Testis (tissue), 3 donors: Measurements from ENCODE around the gene SLC6A12. TPM values are rescaled to one million over a fixed set of nuclear protein-coding genes. Genes with fewer than 3 reads are reported as not detected.

Source experiments
- DNase-seq: peaks from one replicate; pipeline ENCODE4 v3.0.0-alpha.2; 2019
- H3K27ac ChIP-seq, 2 donors: fragments of 200-600 bp; sonication (generic); one replicate each; pipeline ENCODE4 v1.5.1; 2019
- H3K27me3 ChIP-seq: fragments of 200-600 bp; sonication (generic); one replicate; pipeline ENCODE4 v1.5.1; 2019
- H3K36me3 ChIP-seq: fragments of 200-600 bp; sonication (generic); one replicate; pipeline ENCODE4 v1.5.1; 2017; ENCODE audit warnings: low read depth; ENCODE audit errors: missing control alignments
- H3K4me1 ChIP-seq: fragments of 200-600 bp; sonication (generic); one replicate; pipeline ENCODE4 v1.5.1; 2019
- H3K4me3 ChIP-seq, 2 donors: fragments of 200-600 bp; sonication (generic); one replicate each; pipeline ENCODE4 v1.5.1; 2017 to 2019
- H3K9me3 ChIP-seq: fragments of 200-600 bp; sonication (generic); one replicate; pipeline ENCODE4 v1.5.1; 2017
- CTCF ChIP-seq, 3 experiments: fragments of 450-650 bp in 2 of 3; fragments of 200-600 bp in 1 of 3; sonication (generic) in 1 of 3; IDR thresholded peaks; one replicate each; pipeline ENCODE4 v1.5.1; 2016 to 2019; ENCODE audit warnings: antibody characterized with exemption in 3 of 3, mild to moderate bottlenecking in 2 of 3, moderate library complexity in 1 of 3
- POLR2A ChIP-seq: fragments of 450-650 bp; IDR thresholded peaks from one replicate; pipeline ENCODE4 v1.6.1; 2017; ENCODE audit warnings: antibody characterized with exemption, mild to moderate bottlenecking, moderate library complexity
- WGBS, 2 donors: methylation state at CpG; one replicate each; pipeline ENCODE4 v1.1.5; 2018; 5-methylcytosine and 5-hydroxymethylcytosine counted together
- intact Hi-C: fragments of 100-400 bp; cut with DNase I; formaldehyde crosslinking; loops from one replicate; pipeline ENCODE4 v1.15.1; 2023; ENCODE audit warnings: low total_unique reads
- polyA plus RNA-seq: library from polyadenylated mRNA; stranded (reverse); fragments of 350-450 nt; fragmentation: Illumina TruSeq; extraction: RNeasy Lipid Tissue Mini Kit (QIAGEN cat#74804); gene quantifications from one replicate; pipeline ENCODE4 v1.2.3, GENCODE V29; 2014; ENCODE audit warnings: low read depth, low replicate concordance; ENCODE audit not compliant: insufficient read depth
- total RNA-seq, 2 donors: library from RNA; depleted of rRNA; stranded (reverse); fragments of >200 nt; gene quantifications; one replicate each; pipeline ENCODE4 v1.2.3, GENCODE V29; 2016

The SLC6A12 gene
- total and polyA plus RNA-seq, 3 donors from 2014 or later = 3.8 to 12.5 (median 6.4) TPM

GRCh38 chr12:233615-233968 is 19.6 kb upstream of the SLC6A12 start:
- WGBS, 2 donors = 65 to 76% methylated on average over 3 of the region's 3 CpGs
- intact Hi-C loops = no loop called here
- Histone ChIP-seq H3K4me1 (no peaks in the 10 kb centered on the region), H3K9me3 (no peaks in the 10 kb centered on the region), H3K4me3 (no peak overlapping the region), H3K36me3 (no peaks in the 10 kb centered on the region), H3K27ac (no peak overlapping the region), H3K27me3 (no peaks in the 10 kb centered on the region)
- DNase-seq = no peak
- TF ChIP-seq POLR2A (no peak), CTCF (IDR thresholded peaks at IDR 0.05) (no peak)

GRCh38 chr12:232731-233614 is 19.0 kb upstream of the SLC6A12 start:
- no peak overlapping the region for H3K27ac ChIP-seq
- H3K4me1 ChIP-seq = no peaks in the 10 kb centered on the region
- H3K36me3 ChIP-seq = no peaks in the 10 kb centered on the region
- WGBS, 2 donors = 59% methylated on average over 17 to 19 of the region's 19 CpGs
- no peaks in the 10 kb centered on the region for H3K9me3 ChIP-seq
- TF ChIP-seq CTCF (IDR thresholded peaks at IDR 0.05) = no peak
- TF ChIP-seq POLR2A = no peak
- no peak for DNase-seq
- no peaks in the 10 kb centered on the region for H3K27me3 ChIP-seq
- intact Hi-C loops = no loop called here
- no peak overlapping the region for H3K4me3 ChIP-seq

- TF ChIP-seq CTCF (IDR thresholded peaks at IDR 0.05) = no peak
- TF ChIP-seq POLR2A = no peak
- H3K27ac ChIP-seq = no peak overlapping the region
- peak; percentile 9 for DNase-seq
- WGBS, 2 donors = 72 to 83% methylated on average over 13 to 14 of the region's 14 CpGs
- H3K4me1 ChIP-seq = no peaks in the 10 kb centered on the region
- H3K36me3 ChIP-seq = no peaks in the 10 kb centered on the region
- no peaks in the 10 kb centered on the region for H3K9me3 ChIP-seq
- no peak overlapping the region for H3K4me3 ChIP-seq
- intact Hi-C loops = no loop called here
- H3K27me3 ChIP-seq = no peaks in the 10 kb centered on the region
Observed at GRCh38 chr12:230925-231671, 17.1 kb upstream of the SLC6A12 start.

GRCh38 chr12:229441-230191 is 15.7 kb upstream of the SLC6A12 start:
- 67 to 71% methylated on average over 20 to 26 of the region's 26 CpGs for WGBS, 2 donors
- TF ChIP-seq POLR2A (no peak), CTCF (IDR thresholded peaks at IDR 0.05) (no peak)

More at GRCh38 chr12:229441-230191, 15.7 kb upstream of the SLC6A12 start:
- Histone ChIP-seq H3K4me3 (no peak overlapping the region), H3K27me3 (no peaks in the 10 kb centered on the region), H3K9me3 (no peaks in the 10 kb centered on the region), H3K4me1 (no peaks in the 10 kb centered on the region), H3K27ac (no peak overlapping the region), H3K36me3 (no peaks in the 10 kb centered on the region)
- DNase-seq = peak; percentile 7
- intact Hi-C loops = no loop called here
